Esophagus muscularis mucosa (tissue), 3 donors: ENCODE measurements around the gene UHMK1.

ENCODE experiments used
- CTCF ChIP-seq, 3 experiments: fragments of 200-600 bp in 2 of 3; fragments of 450-650 bp in 1 of 3; sonication (generic) in 2 of 3; IDR thresholded peaks; one replicate each; pipeline ENCODE4 v1.5.1; 2017 to 2019; ENCODE audit warnings: antibody characterized with exemption in 3 of 3, mild to moderate bottlenecking in 2 of 3, moderate library complexity in 1 of 3
- POLR2A ChIP-seq: fragments of 450-650 bp; IDR thresholded peaks from one replicate; pipeline ENCODE4 v1.6.1; 2017; ENCODE audit warnings: antibody characterized with exemption, moderate library complexity, mild to moderate bottlenecking, low read depth
- POLR2AphosphoS5 ChIP-seq, 2 donors: sonication (generic); formaldehyde crosslinking; IDR thresholded peaks; one replicate each; pipeline ENCODE4 v1.6.1; 2017; ENCODE audit warnings: antibody characterized with exemption in 2 of 2

GRCh38 chr1:162557536-162557935, 59.9 kb downstream of the UHMK1 start:
- TF ChIP-seq CTCF (IDR thresholded peaks at IDR 0.05) (no peak), POLR2A (no peak), POLR2AphosphoS5 (IDR thresholded peaks at IDR 0.05) (no peak)
